ENCODE results near the gene AFAP1L2.

Gene AFAP1L2

DNA sequence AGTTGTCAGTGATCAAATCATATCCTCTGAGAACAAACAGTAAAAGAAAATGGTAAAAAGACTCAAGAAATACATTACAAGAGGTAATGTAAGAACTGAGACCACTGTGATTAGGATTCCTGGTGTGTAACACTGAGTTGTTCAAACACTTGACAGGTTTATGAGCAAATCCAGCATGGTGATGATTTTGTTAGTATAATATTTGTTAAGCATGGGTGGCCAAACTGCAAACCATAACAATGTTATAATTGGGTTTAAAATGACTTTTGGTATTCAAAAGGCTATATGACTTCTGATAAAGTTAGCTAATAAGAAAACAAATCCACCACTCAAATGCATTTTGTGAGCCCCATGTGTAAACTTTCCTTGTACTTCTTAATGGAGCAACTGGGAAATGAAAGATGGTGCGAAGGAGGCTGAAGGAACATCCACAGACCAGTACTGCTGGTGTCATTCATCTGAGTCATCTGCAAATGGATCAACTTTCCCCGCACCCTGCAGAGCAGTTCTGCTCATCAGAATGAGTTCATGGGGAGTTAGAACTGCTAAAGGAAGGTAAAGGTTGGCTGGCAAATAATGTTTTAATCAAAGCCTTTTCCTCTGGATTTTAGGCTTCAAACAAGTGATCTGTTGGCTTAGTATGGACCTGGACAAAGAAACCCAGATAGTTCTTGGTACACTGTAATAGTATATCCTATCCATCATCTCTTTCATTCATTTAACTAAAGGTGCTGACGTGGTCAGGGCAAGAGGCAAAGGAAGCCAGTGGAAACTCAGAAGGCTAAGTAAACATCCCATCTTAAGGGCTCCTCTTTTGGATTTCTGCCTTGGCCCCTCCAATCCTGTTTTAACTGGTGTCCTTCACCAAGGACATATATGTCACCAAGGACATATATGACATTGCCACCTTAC is 45.0 kb downstream of the AFAP1L2 start:
- ATAC-seq = no peak
- no peak for TF ChIP-seq OSR1 (CRISPR knock-in tag; IDR thresholded peaks at IDR 0.05)
- TF ChIP-seq PPARA (CRISPR knock-in tag; IDR thresholded peaks at IDR 0.05; ENCODE audit: borderline replicate concordance) = no peak
- TF ChIP-seq GLIS3 (CRISPR knock-in tag; IDR thresholded peaks at IDR 0.05) = no peak
- no peak for TF ChIP-seq ZFP30 (CRISPR knock-in tag; IDR thresholded peaks at IDR 0.05)
- TF ChIP-seq, protein P1, sequence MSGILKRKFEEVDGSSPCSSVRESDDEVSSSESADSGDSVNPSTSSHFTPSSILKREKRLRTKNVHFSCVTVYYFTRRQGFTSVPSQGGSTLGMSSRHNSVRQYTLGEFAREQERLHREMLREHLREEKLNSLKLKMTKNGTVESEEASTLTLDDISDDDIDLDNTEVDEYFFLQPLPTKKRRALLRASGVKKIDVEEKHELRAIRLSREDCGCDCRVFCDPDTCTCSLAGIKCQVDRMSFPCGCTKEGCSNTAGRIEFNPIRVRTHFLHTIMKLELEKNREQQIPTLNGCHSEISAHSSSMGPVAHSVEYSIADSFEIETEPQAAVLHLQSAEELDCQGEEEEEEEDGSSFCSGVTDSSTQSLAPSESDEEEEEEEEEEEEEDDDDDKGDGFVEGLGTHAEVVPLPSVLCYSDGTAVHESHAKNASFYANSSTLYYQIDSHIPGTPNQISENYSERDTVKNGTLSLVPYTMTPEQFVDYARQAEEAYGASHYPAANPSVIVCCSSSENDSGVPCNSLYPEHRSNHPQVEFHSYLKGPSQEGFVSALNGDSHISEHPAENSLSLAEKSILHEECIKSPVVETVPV (CRISPR knock-in tag; IDR thresholded peaks at IDR 0.05) = no peak
- TF ChIP-seq ZFP3 (CRISPR knock-in tag; IDR thresholded peaks at IDR 0.05) = no peak
- no peak for TF ChIP-seq SNAI2 (CRISPR knock-in tag; IDR thresholded peaks at IDR 0.05)

DNA sequence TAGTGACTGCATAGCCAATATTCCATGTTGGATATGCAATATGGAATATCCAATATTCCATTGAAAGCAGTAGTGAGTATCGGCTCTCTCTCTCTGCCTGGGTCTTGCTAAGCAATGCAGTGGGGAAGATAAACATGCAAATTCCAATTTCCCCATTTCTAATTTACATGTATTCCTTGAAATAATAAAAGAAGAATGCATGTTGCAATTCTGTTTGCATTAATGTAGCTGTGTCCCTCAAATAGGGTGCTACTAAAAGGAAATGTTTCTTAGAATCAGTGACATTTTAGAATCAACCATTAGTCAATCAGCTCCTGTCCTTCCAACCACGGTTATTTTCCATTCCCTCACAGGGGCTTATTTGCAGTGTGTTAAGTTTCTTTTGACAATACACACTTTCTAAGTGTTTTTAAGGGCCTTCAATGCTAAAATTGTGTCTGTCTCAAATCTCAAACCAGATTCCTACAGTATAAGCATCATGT is 46.7 kb downstream of the AFAP1L2 start:
- no peak for TF ChIP-seq PPARA (CRISPR knock-in tag; IDR thresholded peaks at IDR 0.05; ENCODE audit: borderline replicate concordance)
- no peak for TF ChIP-seq ESRRG (CRISPR knock-in tag; IDR thresholded peaks at IDR 0.05)
- no peak for TF ChIP-seq ZNF8 (CRISPR knock-in tag; IDR thresholded peaks at IDR 0.05)
- TF ChIP-seq ZFP30 (CRISPR knock-in tag; IDR thresholded peaks at IDR 0.05) = no peak
- TF ChIP-seq BACH2 (CRISPR knock-in tag; IDR thresholded peaks at IDR 0.05; ENCODE audit: borderline replicate concordance) = no peak
- TF ChIP-seq, protein P1 (CRISPR knock-in tag; IDR thresholded peaks at IDR 0.05) = no peak
- no peak for TF ChIP-seq OSR1 (CRISPR knock-in tag; IDR thresholded peaks at IDR 0.05)
- TF ChIP-seq CSDC2 (CRISPR knock-in tag; IDR thresholded peaks at IDR 0.05) = no peak
- TF ChIP-seq SNAI2 (CRISPR knock-in tag; IDR thresholded peaks at IDR 0.05) = no peak
- no peak for TF ChIP-seq ZFP3 (CRISPR knock-in tag; IDR thresholded peaks at IDR 0.05)
- TF ChIP-seq ZNF70 (CRISPR knock-in tag; IDR thresholded peaks at IDR 0.05) = no peak
- TF ChIP-seq ISL1 (CRISPR knock-in tag; IDR thresholded peaks at IDR 0.05) = no peak
- TF ChIP-seq, protein P2, sequence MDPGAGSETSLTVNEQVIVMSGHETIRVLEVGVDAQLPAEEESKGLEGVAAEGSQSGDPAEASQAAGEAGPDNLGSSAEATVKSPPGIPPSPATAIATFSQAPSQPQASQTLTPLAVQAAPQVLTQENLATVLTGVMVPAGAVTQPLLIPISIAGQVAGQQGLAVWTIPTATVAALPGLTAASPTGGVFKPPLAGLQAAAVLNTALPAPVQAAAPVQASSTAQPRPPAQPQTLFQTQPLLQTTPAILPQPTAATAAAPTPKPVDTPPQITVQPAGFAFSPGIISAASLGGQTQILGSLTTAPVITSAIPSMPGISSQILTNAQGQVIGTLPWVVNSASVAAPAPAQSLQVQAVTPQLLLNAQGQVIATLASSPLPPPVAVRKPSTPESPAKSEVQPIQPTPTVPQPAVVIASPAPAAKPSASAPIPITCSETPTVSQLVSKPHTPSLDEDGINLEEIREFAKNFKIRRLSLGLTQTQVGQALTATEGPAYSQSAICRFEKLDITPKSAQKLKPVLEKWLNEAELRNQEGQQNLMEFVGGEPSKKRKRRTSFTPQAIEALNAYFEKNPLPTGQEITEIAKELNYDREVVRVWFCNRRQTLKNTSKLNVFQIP (CRISPR knock-in tag; IDR thresholded peaks at IDR 0.05; ENCODE audit: borderline replicate concordance, low read depth) = no peak
- no peak for TF ChIP-seq RARB (CRISPR knock-in tag; IDR thresholded peaks at IDR 0.05)
- TF ChIP-seq TCF4 (CRISPR knock-in tag; IDR thresholded peaks at IDR 0.05; ENCODE audit: borderline replicate concordance) = no peak
- ATAC-seq = no peak

DNA sequence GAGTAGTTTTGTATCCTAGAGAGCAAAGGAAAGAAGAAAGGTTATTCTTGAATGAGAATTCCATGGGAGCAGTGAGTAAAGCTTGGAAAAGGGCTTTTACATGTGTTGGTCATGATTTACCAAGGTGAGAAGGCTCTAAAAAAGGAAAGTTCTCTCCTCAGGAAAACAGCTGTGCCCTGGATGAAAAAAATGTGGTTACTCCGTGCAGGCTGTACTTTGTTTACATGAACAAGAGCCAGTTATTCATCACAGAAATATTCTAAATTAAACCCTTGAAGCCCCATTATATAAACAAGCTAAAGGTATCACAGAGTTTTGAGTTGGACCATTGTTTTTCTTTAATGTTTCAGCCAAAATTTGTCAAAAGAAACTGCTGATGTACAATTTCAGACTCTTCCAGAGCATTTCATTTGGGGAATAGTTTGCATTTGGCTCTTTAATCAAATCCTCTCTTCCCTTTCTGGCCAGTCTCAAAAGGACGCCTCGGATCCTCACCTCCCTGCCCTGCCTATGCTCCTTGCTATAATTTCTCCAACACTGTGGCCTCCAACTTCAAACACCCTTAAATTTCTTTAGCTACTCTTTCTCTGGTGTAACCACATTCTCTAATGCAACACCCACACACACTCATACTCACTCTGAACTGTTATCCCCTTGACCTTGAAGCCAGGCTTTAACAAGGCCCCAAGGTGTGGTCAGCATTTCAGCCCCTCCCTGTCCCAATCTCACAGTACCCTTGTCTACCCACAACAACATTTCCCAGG is 47.4 kb downstream of the AFAP1L2 start:
- TF ChIP-seq, protein P3, sequence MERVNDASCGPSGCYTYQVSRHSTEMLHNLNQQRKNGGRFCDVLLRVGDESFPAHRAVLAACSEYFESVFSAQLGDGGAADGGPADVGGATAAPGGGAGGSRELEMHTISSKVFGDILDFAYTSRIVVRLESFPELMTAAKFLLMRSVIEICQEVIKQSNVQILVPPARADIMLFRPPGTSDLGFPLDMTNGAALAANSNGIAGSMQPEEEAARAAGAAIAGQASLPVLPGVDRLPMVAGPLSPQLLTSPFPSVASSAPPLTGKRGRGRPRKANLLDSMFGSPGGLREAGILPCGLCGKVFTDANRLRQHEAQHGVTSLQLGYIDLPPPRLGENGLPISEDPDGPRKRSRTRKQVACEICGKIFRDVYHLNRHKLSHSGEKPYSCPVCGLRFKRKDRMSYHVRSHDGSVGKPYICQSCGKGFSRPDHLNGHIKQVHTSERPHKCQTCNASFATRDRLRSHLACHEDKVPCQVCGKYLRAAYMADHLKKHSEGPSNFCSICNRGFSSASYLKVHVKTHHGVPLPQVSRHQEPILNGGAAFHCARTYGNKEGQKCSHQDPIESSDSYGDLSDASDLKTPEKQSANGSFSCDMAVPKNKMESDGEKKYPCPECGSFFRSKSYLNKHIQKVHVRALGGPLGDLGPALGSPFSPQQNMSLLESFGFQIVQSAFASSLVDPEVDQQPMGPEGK (CRISPR knock-in tag; IDR thresholded peaks at IDR 0.05; ENCODE audit: borderline replicate concordance) = no peak
- TF ChIP-seq ZNF565 (CRISPR knock-in tag; conservative IDR thresholded peaks at IDR 0.05; ENCODE audit: low read depth) (no peak), ARNTL (CRISPR knock-in tag; IDR thresholded peaks at IDR 0.05; ENCODE audit: borderline replicate concordance, low read depth) (no peak), RARB (CRISPR knock-in tag; IDR thresholded peaks at IDR 0.05) (no peak), TCF4 (CRISPR knock-in tag; IDR thresholded peaks at IDR 0.05; ENCODE audit: borderline replicate concordance) (no peak), SNAI2 (CRISPR knock-in tag; IDR thresholded peaks at IDR 0.05) (no peak), GLIS3 (CRISPR knock-in tag; IDR thresholded peaks at IDR 0.05) (no peak), ZFP30 (CRISPR knock-in tag; IDR thresholded peaks at IDR 0.05) (no peak), ESRRG (CRISPR knock-in tag; IDR thresholded peaks at IDR 0.05) (no peak)
- TF ChIP-seq, protein P1 (CRISPR knock-in tag; IDR thresholded peaks at IDR 0.05) = no peak
- no peak for ATAC-seq
